Stimulated activated CD8-positive, alpha-beta memory T cell treated with anti-CD3 and anti-CD28 coated beads, Interleukin-7, amount 100 ng/mL, for 4 hours (primary cell): ENCODE results near the gene OR10G7.

Source experiments
- DNase-seq, 2 donors: peaks; one replicate each; pipeline ENCODE4 v3.0.0-alpha.2; 2020; ENCODE audit warnings: low read depth in 2 of 2

The OR10G7 gene

GRCh38 chr11:124041254-124041653 lies at the start of gene OR10G7:
Gene OR10G7 (minus strand): TSS chr11:124041325. CDS start chr11:124039001, 2,324 bp downstream.
- no peak for DNase-seq

- DNase-seq, result no peak
Measured at GRCh38 chr11:124085997-124086846, 45.1 kb upstream of the OR10G7 start.

GRCh38 chr11:124085583-124085982 lies 44.5 kb upstream of the OR10G7 start:
- no peak for DNase-seq

GRCh38 chr11:124082371-124082770 lies 41.2 kb upstream of the OR10G7 start:
- no peak for DNase-seq

- no peak for DNase-seq
Measured at GRCh38 chr11:124081483-124081882, 40.4 kb upstream of the OR10G7 start.

- DNase-seq, result no peak
Measured at GRCh38 chr11:124080327-124081001, 39.3 kb upstream of the OR10G7 start.

- DNase-seq, result no peak
Measured at GRCh38 chr11:124079631-124080326, 38.7 kb upstream of the OR10G7 start.

GRCh38 chr11:124078591-124078990 lies 37.5 kb upstream of the OR10G7 start:
- DNase-seq, result no peak

- no peak for DNase-seq
Measured at GRCh38 chr11:124077266-124077665, 36.1 kb upstream of the OR10G7 start.

GRCh38 chr11:124075841-124076651 lies 34.9 kb upstream of the OR10G7 start:
- no peak for DNase-seq

- DNase-seq, result no peak
Measured at GRCh38 chr11:124075492-124075840, 34.3 kb upstream of the OR10G7 start.

- no peak for DNase-seq
Measured at GRCh38 chr11:124074554-124074953, 33.4 kb upstream of the OR10G7 start.

- DNase-seq, result no peak
Measured at GRCh38 chr11:124072147-124072546, 31.0 kb upstream of the OR10G7 start.

GRCh38 chr11:124071623-124071948 lies 30.5 kb upstream of the OR10G7 start:
- DNase-seq, result no peak

GRCh38 chr11:124070915-124071622 lies 29.9 kb upstream of the OR10G7 start:
- peak; percentile 33 to 42 for DNase-seq

GRCh38 chr11:124069429-124070401 lies 28.6 kb upstream of the OR10G7 start:
- DNase-seq, result no peak

GRCh38 chr11:124068601-124069110 lies 27.5 kb upstream of the OR10G7 start:
- DNase-seq, result no peak

- no peak for DNase-seq
Measured at GRCh38 chr11:124052966-124053365, 11.8 kb upstream of the OR10G7 start.

- DNase-seq, result no peak
Measured at GRCh38 chr11:124050748-124051147, 9.6 kb upstream of the OR10G7 start.

GRCh38 chr11:124043420-124043819 lies 2.3 kb upstream of the OR10G7 start:
- no peak for DNase-seq
